Inferior parietal cortex (tissue), 1 donor: Measurements from ENCODE around the gene LDB2.

Source experiments
- DNase-seq: peaks from one replicate; pipeline ENCODE4 v3.0.0-alpha.2; 2016; ENCODE audit errors: extremely low spot score

LDB2 gene

DNA sequence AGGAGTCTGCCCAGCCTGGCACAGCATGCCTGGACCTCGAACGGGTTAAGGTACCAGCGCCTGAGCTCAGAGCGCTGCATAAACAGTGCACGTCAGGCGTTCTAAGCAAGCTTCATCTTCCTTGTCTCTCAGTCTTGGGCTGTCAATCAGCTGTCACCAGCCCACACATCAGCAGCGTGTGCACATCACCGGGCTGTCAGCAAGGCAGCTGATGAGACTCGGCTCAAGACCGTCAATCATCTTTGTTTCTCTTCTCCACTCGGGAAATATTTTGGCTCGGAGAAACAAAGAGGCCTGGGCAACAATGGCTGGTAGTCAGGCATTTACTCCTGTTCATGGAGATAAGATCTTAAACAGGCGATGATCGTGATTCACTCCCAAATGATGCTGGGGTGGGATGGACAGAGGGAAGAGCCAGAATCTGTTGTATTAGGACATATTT is 141.3 kb downstream of the LDB2 start:
- DNase-seq: no peak

DNA sequence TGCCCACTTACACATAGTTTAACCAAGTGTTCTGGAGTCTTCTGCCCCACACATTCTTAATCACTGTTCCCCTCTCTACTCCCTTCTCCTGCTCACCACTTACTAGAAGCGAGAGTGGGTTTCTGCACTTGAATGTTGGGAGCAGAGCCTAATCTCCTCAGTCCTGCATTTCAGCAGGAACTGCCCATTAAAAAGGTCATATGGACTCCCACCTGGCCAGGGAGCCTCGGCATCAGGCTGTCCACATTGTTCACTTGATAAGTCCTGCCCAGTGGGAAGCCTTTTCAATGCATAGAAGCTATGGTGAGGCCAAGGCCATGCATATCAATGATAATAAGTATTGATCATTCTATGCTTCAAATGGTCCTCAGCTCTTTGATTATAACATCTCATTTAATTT is 144.3 kb downstream of the LDB2 start:
- no peak for DNase-seq

DNA sequence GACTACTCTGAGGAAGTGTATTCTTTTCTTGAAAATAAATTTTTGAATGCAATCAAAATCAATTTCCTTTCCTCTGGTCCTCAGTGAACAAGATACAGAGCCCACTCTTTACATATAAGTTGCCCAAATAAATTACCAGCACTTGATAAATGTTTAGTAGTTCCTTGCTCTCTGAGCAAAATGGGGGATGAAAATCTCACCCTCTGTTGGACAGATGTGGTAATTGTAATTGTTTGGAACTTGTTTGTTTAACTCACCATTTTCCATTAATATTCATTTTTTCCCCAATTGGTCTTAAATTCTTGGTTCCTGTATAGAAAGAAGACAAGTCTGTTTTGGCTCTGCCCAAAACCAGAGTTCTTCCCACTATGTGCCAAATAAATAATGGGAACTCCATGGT is 146.3 kb downstream of the LDB2 start:
- no peak for DNase-seq

DNA sequence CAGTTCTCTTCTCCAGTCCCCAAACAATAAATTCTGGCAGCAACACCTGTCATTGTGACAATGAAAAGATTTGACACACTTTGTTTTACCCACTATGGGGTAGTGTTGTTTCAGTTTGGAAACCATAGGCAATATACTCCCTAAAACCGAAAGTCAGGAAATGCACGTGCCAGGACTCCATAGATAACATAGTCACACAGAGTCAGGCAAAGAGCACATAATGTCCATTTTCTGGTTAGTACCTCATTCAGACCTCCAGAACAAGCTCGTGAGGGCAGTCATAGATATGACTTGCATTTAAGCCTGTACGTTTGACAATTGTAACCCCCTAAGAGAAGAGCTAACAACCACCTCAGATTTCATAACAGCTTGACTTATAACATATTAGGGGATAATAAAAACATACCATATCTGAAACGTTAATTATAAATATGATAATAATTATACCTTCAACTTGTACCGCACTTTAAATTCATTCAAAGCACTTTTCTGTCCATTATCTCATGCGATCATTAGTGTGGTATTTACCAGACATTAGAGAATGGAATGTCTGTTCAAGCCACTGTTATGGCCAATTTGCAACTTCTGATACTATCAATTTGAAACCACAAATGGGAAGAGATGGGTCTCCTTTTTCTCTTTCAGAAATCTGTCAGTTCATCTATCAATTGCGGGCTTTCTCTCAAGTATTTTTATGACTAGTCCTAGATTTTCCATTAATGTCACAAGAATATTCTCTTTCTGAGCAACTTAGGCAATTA is 147.4 kb downstream of the LDB2 start:
- DNase-seq: no peak

DNA sequence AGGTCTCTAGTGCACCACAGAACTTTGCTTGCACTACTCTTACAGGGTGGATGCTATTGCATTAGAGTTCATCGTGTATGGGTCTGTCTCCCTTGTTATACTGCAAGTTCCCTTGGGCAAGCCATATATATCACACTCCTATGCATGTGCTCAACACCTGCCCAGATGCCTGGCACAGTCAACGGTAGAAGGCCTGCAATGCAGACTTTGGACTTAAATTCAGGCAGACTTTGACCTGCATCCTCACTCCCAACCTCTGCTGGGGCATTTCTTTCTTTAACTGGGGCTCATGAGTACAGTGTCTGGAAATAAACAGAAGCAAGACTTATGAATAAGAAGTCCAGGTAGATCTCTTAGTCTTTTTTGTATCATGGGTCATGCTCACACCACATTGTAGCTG is 148.2 kb downstream of the LDB2 start:
- no peak for DNase-seq

DNA sequence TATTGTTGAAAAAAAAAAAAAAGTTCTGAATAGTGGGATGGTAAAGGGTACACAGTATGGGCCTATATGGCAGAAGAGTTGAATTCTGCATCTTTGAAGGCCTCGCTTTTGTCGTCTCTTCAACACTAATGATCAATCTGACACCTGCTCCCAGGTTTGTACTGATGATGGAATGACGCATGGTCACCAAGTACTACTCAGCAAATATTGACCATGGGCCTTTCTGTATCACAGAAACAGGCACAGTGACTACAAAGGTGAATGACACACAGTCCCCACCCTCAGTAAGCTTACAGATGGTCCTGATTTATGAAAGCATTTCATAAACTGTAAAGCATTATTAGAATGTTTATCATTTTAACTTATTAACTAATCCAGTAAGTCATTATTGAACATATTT is 152.6 kb downstream of the LDB2 start:
- DNase-seq: no peak

DNA sequence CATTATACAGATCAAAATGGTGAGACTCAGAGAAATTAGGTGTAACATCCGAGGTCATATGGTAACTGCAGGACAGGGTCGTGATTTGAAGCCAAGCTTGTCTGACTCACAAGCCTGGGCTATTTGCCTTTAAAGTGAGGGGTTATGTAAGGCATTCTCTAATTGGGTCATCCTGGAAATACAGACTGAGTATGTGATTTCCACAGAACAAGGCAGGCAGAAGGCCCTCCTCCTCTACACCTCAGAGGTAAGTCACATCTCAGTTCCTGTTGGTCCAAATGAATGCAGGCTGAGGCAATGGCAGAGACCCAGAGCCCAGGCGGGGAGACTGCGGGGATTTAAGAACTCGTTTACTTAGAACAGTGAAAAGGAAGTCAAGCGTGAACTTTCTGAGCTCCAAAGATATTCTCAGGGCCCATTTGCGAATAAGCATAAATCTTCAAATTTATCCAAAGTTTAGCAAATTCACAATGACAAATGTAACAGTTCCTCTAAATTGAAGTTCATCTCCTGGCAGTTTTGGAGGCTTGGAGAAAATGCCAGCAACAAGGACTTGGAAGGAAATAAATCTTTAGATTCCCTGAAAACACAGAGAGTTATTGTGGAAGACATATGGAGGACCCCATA is 153.3 kb downstream of the LDB2 start:
- DNase-seq: no peak

DNA sequence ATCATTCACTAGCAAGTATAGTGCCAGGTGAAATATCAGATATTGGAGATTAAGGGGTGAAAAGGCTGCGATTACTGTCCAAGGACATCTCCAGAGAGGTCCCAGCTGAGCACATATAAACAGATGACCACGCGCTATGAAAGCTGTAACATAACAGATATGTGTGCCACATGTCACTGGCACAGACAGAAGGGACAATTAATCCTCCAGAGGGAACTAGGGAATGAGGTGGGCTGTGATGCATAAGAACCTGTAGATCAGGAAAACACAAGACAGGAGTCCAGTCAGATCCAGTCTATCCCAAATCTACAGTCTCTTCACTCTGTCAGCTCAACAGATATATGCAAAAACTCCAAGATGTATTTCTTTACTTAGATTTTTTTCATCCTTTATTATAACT is 157.2 kb downstream of the LDB2 start:
- no peak for DNase-seq

DNA sequence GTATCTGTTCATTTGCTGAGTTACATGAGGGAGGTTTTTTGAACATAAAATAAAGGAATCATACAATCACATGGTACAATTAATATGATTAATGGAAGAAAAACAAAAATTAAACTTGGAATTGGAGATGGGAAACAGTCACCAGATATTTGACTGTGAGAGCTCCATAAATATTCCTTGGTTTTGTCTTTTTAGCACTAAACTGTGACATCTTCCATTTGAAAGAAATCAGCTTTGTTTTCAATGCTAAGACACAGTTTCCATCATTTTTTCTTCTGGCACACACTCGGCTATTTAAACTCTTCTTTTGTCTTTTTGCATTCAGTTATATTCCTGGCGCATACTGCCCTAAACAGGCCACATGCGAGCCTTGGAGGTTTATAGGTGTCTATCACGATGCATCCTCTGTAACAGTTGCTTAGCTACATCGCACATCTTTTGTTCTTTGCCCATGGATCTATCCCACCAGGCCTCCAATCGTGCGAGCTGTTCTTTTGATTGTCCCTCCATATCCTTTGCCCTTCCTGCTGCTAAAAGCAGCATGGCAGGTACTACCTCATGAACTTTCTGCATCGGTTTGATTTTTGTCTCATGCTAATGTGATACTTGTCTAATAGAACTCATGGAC is 158.3 kb downstream of the LDB2 start:
- no peak for DNase-seq

DNA sequence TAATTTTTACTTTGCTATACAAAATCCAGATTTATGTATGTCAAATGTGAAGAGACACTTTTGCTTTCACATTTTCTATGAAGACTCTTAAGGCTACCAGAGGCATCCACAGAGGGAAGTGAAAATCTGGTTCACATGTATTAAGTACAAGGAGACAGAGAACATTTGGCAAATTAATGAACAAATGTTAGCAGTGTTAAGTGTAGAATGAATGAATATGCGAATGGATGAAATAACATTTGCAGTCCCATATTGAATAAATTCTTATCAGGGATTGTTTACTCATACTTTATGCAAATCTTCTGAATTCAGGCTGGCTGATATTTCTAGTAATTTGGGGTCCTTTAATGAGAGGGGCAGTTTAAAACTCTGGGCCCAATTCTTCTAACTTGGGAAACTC is 159.9 kb downstream of the LDB2 start:
- DNase-seq: no peak

DNA sequence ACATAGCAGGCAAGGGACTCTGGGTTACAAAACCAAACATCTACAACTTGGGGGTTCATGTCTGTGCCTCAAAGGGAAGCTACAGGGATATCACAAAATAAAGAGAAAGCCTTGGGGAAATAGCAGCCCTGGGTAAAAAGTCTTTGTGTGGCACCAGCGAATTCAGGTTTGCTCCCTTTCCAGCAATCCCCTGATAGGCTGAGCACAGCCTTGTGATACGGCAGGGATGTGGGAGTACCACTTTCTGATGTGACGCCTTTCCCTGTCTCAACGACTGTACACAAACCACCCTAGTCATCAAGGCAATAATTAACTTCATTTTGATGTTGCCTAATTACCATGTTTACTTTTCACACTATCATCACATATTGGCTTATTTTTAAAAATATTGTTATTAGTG is 164.9 kb downstream of the LDB2 start:
- no peak for DNase-seq

DNA sequence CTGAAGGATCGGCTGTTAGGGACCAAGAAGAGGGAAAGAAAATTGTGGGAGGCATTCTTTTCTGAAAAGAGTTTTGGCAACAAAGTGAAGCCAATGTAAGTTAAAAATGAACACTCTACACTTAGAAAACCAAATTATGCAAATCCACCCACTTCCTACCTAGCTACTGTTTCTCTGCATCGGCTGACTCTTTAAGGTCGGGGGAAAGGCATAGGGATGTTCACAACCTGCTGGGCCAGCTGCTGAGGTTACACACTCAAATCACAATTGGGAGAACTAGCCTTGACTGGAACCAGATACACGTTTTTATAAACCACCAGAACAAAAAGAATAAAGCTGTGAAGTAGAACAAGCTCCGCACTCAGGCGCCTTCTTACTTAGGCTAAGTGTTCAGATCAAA is 165.7 kb downstream of the LDB2 start:
- no peak for DNase-seq

DNA sequence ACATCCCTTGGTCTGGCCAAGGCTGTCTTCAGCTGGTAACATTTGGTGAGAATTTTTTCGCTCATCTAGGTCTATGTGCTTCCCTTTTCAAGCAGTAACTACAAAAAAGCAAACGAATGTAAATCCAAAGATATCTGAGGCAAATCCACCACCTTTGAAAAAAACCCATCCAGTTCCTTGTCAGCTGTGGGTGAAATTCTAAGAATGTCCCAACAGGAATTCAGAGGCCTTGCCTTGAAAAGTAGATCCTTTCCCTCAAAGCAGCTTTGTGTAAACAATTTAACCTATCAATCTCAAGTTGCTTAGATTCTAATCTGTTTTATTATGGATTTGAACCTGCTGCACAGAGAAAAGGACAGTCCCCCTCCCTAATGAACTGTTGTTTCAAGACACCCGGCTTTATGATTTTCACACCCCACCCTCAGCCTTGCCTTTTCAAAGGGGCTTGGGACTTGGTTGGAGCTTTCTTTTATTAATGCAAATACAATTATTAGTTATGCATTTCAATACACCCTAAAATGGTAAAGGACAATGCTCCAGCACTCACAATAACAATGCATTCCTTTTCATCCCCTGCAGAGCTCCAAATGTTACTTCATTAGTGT is 166.6 kb downstream of the LDB2 start:
- no peak for DNase-seq

DNA sequence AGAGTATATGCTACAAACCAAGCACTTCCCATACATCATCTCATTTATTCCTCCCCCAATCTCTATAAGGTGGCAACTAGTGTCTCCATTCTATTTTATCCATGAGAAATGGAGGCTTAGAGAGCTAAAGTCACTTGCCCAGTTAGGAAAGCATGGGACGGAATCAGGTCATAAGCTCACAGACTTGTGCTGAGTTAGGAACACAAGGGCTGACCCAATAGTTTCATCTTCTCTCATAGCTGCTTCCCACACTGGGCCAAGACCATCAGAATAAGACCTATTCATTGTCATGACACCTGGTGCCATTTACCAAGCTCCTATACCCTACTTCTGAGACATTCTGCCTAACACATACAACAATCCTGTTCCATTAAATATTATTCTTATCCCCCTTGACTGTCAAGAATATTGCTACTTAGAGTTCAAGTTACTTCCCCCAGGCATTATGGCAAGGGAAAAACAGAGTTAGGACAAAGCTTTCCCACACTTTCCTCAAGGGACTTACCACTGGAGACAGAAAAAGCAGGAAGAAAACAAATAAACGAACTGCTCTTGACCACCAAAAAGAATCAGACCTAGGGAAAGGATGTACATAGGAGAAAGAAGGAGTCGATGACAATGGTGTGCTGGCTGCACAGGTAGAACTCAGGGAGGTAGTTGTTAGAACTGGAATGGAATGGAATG is 167.8 kb downstream of the LDB2 start:
- no peak for DNase-seq

DNA sequence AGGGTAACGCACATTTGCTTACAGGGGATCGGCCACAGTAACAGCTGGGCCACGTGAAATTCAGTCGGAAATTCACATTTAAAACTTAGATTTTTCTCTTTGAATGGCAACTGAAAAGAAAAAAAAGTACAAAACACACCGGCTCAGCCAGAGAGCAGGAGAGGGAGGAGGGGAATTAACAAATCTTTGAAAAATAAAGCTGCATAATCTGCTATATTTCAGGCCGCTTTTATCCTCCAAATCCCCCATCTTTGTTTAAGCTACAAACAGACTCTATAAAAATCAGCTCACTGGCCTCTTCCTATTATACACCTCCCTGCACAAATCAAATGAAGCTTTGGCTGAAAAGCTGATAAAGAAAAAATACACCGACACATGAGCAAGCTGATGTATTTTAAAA is 169.1 kb downstream of the LDB2 start:
- no peak for DNase-seq

DNA sequence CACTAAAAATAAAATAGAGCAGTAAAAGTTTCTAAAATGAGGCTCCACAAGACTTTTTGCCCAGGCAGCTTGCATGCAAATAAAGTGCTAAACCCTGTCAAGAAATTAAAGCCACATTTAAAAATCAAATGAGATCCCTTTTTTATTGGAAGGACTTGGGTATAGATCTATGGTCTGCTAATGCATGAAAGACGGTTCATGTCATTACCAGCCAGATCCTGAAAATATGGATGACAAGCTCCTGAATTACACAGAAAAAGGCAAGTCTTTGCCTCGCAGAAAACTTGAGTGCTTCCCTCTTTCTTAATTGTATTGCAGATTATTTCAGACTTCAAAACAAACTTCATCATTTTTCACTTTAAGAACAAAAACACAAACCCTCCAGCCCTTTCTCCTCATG is 169.6 kb downstream of the LDB2 start:
- no peak for DNase-seq

DNA sequence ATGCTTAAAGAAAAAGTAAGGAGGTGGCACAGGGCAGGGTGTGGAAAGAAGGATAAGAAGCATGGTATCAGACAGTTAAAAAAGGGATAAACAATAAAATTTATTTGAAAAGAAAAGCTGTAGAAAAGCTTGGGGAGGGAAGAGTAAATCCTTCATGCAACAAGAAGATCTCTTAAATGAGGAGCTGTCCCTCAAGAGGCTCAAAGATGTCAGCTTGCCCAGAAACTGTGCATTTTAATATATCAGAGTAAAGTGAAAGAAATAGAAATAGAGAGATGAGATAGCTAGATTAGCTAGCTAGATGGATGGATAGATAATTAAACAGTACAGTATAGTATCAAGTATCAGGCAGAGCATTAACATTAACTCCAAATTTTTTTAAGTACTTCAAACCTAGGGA is 170.3 kb downstream of the LDB2 start:
- DNase-seq: no peak

DNA sequence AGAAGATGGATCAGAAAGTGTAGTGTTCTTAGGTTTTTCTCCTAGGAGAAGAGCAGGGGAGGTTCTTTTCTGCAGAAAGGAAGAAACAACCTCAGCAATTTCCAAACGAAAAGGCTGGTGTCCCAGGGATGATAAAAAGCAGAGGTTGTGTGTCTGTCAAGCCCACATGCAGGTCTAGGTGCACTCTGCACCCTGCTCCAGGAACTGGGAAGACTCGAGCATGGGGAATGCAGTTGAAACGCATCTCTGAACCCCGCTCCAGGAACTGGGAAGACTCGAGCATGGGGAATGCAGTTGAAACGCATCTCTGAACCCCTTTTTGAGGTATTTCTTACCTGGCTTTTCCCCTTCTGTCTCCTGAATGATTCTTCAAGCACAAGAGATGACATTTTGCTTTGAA is 171.2 kb downstream of the LDB2 start:
- no peak for DNase-seq

DNA sequence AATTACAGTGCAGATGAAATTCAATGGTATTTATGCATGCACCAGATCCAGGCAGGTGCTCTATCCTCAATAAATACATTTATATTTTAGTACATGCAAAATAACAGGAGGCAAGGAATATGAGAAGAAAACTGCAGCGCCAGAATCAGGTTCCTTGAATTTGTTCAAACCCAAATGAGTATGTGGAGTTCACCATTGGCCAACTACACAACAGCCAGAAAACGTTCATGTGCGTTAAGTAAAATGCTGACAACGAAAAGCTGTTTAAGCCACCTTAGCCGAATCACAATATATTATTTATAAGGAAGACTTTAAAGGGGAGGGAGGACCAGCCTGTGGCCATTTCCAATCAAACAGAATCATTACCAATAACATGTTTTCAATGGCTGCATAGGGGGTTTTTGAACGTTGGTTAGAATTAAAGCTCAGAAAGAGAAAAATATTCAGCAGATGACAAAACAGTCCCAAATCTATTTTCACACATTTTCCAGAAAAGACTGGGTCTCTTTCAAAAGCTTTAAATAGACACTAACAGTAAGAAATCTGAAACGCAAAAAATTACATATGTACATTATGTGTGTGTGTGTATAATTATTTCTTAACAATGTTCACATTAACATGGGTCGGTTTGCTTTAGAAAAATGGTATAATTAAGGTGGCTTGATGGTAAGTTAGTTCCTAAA is 171.9 kb downstream of the LDB2 start:
- no peak for DNase-seq

DNA sequence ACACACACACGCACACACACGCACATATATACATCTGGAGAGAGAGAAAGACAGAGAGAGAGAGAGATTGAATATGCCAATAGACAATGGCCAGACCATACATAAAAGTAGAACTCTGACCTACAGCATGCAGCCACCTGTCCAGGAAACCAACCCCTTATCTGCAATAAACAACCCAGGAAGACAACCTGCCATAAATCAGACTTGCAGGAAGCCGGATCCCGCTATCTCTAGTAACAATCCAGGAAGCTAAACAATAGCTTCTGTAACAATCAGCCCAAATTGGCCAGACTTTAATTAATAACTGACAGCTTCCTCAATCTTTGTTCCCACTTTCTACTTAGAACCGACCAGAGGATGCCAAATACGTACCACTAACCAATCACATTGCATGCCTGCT is 173.2 kb downstream of the LDB2 start:
- no peak for DNase-seq

DNA sequence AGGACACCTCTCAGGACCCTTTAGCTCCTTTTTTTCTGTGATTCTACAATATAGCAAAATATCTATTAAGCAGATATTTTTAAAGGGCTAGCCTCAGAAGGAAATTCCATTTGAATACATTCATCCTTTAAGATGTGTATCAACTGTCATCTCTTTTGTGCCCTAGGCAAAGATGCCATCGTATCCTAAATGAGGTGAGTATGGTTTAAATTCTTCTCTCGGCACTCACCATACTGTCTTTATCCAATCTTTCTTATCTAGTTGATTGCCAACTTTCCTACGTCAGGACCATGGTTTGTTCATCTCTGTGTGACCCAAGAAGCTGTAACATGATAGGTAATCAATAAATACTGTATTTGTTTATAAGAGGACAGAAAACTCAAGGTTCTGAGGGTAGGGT is 176.0 kb downstream of the LDB2 start:
- no peak for DNase-seq
